PFSK-1 (cell line): Measurements from ENCODE around the gene EPS8L2.

Experiments used
- FOXP2 ChIP-seq: optimal IDR thresholded peaks from 2 replicates; pipeline ENCODE3; 2011; ENCODE audit warnings: borderline replicate concordance, control low read depth, inconsistent platforms; ENCODE audit not compliant: insufficient read depth; ENCODE audit errors: extremely low read length, extremely low read depth
- POLR2AphosphoS5 ChIP-seq: IDR thresholded peaks from 2 replicates; pipeline ENCODE4 v1.6.1; 2012; ENCODE audit warnings: low read depth, mild to moderate bottlenecking, control low read depth, low read length, moderate library complexity
- REST ChIP-seq, 2 experiments: IDR thresholded peaks; 2 replicates each; pipeline versions ENCODE4 v1.6.1 to v1.8.0; 2011 to 2012; ENCODE audit warnings: low read depth in 2 of 2, low read length in 2 of 2, control low read depth in 1 of 2, inconsistent platforms in 1 of 2, mild to moderate bottlenecking in 1 of 2, moderate library complexity in 1 of 2; ENCODE audit not compliant: insufficient read depth in 1 of 2
- SIN3A ChIP-seq: IDR thresholded peaks from 2 replicates; pipeline ENCODE4 v1.6.1; 2012; ENCODE audit warnings: mild to moderate bottlenecking, low read length, moderate library complexity, borderline replicate concordance; ENCODE audit not compliant: insufficient read depth
- TAF1 ChIP-seq: IDR thresholded peaks from 2 replicates; pipeline ENCODE4 v1.6.1; 2012; ENCODE audit warnings: low read length, control low read depth, borderline replicate concordance; ENCODE audit not compliant: insufficient read depth

The EPS8L2 gene

GRCh38 chr11:699116-699508 lies 6.9 kb upstream of the EPS8L2 start:
- TF ChIP-seq POLR2AphosphoS5 (no peak), FOXP2 (no peak), SIN3A (no peak), TAF1 (no peak), REST (IDR thresholded peaks at IDR 0.05; ENCODE audit: insufficient read depth in 1 of 2, low read depth in 2 of 2, low read length in 2 of 2) (no peak)

- TF ChIP-seq TAF1 (no peak), REST (IDR thresholded peaks at IDR 0.05; ENCODE audit: insufficient read depth in 1 of 2, low read depth in 2 of 2, low read length in 2 of 2) (no peak), SIN3A (no peak)
Observed at GRCh38 chr11:699753-700152, 6.3 kb upstream of the EPS8L2 start.

- TF ChIP-seq FOXP2 = no peak
- no peak for TF ChIP-seq SIN3A
- no peak for TF ChIP-seq REST (IDR thresholded peaks at IDR 0.05; ENCODE audit: insufficient read depth in 1 of 2, low read depth in 2 of 2, low read length in 2 of 2)
- no peak for TF ChIP-seq POLR2AphosphoS5
- TF ChIP-seq TAF1 = no peak
Observed at GRCh38 chr11:701741-702461, 4.1 kb upstream of the EPS8L2 start.

DNA sequence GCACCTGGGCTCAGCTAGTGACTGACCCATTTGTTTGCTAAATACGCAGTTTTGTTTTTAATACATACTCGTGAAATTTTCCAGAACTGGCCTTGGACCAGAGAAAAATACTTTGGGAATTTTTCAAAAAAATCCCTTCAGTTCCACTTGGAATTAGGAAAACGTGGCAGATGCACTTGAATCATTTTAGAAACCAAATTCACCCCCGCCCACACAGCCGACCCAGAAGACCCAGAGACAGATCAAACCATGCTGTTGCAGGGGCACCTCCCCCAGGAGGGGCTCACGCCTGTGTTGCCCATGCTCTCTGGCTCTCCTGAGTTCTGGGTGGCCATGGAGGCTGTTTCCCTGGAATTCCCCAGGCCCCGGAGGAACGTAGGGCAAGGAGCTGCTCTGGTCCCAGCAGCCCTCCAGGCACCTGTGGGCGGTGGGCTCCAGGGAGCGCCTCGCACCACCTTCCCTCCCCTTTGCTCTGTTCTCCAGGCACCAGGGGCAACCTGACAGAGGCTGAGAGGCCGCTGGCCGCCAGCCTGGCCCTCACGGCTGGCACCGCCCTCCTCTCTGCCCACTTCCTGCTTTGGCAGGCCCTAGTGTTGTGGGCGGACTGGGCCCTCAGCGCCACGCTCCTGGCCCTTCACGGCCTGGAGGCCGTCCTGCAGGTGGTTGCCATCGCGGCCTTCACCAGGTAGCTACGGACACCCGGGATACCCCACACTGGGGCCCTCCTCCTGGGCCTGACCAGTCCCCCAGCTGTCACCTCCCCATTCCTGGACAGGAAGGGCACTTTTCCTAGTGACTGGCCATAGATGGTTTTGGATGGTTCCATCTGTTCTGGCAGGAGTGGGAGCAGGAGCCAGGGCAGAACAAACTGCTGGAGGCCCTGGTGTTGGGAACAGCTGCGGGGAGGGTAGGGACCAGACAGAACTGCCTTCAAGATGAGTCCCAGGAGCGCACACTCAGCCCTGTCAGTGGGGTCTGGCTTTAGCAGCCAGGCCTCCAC lies 3.3 kb upstream of the EPS8L2 start:
- no peak for TF ChIP-seq SIN3A
- TF ChIP-seq POLR2AphosphoS5 = no peak
- no peak for TF ChIP-seq TAF1
- no peak for TF ChIP-seq REST (IDR thresholded peaks at IDR 0.05; ENCODE audit: insufficient read depth in 1 of 2, low read depth in 2 of 2, low read length in 2 of 2)
- TF ChIP-seq FOXP2 = no peak
